ENCODE measurements around the gene ZFY.

Gene ZFY

DNA sequence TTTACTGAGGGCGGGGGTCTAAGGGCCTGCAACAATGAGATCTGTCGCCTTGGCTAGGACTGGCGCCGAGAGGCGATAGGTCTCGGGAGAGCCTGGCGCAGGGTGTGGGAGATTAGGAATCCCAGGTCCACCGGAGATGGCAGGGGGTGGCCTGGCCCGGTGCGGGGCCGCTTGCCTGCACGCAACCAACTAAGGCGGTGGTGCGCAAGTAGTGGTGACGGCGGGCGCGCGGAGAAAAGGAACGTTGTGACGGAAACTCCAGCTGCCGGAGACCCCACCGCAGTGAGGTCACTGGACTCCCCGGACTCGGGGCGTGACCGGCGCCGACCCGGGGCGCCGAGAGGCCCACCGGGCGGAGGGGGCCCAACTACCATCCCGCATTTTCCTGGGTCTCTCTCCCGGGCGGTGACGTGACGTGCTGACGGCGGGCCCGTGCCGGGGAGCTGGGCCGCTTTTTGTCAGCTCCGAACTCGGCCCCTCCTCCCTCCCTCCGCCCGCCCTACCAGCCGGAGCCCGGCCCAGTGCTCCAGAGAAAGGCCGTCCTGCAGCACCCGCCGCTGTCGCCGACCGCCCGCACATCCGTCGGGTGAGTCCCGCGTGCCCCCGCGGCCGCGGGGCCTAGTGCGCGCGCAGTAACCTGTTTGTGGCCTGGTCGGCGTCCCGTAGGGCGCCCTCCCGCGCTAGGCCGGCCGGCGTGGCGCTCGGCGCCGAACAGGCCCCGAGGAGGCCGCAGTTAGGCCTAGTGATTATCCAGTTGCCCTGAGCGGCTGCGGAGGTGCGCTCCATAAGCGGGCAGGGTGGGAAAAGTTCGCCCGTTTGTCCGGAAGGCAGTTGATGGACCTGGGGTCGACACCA is at the start of gene ZFY:
ZFY (plus strand) TSS at position 521 of the 855 bp plus-strand sequence. CDS start 18,556 bp downstream, outside the sequence.
- DNase-seq, result no peak

DNA sequence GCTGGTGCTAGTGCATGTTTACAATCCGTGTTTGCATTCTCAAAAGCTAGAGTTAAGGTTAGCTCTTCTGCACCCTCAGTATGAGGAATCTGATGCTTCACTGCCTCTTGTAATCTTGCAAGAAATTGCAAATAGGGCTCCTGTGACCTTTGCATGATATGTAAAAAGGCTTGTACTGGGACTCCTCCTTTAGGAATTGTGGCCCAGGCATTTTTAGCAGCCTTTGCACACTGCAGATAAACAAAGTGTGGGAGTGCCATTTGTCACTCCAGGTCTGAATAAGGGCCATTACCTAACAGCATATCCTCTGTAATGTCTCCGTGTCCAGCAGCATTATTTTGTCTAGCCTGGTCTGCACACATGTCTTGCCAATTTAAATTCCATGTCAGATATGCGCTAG is 49.3 kb upstream of the ZFY start:
- DNase-seq, result no peak

DNA sequence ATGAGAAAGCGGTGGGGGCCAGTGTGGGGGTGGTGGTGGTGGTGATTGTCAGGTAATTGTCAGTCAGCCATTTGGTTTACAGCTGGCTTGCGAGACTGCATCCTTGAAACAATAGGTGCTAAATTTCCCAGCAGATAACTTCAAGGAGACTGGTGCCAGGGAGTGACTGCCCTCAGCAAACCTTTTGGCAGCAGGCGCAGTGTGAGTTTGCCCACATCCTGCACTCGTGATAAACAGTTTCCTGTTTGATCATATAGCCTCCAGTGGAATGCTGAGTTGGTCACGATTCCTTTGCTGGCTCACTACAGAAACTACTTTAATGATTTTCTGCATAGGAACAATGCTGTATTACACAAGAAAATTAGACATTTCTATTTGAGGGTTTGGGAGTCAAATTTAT is 47.8 kb upstream of the ZFY start:
- DNase-seq, result no peak

DNA sequence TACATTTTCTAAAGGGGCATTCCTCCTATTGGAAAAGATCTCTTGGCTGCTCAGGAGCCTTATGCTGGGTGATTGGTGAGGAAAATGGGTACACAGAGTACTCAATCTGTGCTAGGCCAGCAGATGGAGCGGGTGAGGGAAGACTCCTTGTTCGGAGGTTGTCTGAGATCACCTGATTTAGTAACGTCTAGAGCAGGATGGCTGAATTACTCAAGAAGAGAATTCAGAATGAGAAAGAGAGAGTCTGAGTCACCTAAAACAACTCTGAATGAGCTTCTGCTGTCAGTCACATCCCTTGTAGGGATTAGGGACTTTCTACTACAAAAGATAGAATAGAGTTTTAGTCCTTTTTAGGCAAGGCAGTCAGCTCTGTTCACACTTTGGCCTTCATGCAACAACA is 47.2 kb upstream of the ZFY start:
- DNase-seq, result no peak

DNA sequence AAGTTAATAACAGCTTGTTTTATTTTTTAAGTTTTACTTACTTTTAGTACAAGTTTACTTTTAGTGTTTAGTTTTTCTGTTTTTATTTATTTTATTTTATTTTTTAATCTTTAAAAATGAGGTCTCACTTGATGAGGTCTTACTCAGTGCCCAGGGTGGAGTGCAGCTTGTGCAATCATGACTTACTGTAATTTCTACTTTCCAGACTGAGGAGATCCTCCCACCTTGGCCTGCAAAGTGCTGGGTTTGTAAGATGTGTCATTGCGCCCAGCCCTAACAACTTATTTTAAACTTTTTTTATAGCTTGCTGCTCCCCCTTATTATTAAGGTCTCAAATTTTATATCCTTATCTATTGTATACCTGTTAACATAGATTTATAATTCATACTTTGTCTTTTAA is 41.7 kb upstream of the ZFY start:
- DNase-seq, result no peak

DNA sequence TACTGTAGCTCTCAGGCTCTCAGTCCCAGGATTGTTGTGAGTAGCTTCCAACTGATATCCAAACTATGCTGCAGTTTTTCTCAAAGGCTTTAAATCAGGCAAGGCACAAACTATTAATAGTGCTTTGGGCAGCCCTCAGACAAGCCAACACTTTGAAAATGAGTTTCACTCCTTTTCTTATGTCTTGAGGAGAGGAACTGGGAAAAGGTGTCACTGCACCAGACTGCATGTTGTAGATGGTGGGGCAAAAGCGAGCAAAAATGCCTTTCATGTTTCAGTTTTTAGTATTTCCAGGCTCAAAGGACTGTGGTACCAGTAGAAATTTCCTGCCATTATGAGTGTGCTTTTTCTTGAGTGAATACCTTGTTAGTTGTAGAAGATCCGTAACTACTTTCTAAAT is 39.1 kb upstream of the ZFY start:
- DNase-seq, result no peak

DNA sequence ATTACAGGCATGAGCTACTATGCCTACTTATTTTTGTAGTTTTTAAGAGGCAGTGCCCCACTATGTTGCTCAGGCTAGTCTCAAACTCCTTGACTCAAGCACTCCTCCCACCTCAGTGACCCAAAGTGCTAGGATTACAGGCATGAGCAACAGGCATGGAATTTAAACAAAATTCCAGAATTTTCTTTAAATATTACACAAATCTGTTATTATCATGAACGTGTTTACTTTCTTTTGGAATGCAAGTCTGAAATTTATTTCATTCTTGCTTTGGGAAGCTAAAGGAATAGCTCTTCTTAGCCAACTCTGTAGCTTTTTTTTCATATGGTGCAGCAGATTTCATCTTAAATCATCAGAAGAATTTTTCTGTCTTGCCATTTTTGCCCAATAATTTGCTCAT is 27.8 kb upstream of the ZFY start:
- no peak for DNase-seq

DNA sequence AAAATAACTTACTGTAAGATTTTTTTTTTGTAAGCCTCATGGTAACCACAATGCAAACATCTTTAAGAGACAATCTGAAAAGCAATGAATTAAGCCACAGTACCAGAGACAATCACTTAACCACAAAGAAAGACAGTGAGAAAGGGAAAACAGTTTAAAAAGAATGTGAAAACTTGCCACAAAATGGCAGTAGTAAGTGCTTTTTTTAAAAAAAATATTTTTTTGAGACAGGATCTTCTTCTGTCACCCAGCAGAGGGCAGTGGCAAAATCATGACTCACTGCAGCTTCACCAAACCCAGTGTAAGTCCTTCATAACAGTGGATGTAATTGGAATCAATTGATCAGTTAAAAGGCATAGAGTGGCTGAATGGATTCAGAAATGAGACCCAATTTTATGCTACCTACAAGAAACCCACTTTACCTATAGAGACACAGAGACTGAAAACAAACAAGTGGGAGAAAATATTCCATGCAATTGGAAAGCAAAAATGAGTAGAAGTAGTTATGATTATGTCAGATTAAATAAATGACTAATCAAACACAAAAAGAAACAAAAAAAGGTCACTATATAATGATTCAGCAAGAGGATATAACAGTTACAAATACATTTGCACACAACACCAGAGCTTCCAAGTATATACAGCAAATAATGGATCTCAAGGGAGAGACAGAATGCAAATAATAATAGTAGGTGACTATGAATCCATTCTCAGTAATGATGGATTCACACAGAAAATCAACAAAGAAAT is 21.9 kb upstream of the ZFY start:
- no peak for DNase-seq

DNA sequence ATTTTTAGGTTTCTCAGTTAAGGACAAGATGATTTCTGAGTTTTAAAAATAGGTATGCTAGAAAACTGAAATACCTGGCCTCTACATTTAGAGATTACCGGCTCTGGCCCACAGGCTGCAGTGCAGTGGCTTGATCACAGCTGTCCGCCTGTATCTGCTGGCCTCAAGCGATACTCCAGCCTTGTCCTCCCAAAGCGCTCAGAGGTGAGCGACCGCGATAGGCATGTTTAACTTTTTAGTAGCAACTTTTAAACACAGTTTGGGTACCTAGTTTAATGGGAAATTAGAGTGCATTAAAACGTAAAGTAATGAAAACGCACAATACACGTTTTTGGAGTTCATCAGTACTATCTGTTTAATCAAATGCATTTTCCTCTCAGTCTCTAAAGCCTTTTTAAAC is 1.1 kb upstream of the ZFY start:
- DNase-seq, result no peak

DNA sequence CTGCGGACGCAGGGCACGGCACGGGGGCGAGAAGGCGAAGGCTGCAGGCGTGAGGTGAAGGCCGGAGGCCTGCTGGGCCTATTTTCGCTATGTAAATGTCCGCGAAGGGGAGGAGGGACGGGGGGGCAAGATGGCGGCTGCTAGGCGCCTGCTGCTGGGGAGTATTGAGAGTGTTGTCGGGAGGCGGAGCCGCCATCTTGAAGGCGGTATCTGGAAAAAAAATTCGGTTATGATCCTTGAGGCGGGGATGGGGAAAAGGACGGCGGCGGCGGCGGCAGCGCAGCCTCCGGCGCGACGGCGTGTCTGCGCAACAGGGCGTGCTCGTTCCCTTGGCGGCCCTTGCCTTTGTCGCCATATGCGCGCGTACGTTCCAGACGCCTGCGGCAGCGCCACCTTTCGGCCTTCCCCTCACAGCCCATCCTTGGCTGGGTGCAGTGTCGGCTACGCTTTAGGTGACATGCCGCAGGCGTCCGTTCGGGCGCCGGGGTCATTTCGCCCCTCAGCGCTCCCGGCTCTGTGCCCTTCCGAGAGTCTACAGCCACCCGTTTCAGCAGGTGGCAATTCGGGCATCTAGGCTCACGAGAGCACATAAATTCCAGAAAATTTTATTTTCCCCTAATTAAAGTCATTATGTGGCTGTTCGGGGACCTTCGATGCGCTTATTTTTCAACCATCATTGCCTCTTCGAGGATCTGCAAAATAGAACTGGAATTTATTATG is 695 bp downstream of the ZFY start:
- no peak for DNase-seq

DNA sequence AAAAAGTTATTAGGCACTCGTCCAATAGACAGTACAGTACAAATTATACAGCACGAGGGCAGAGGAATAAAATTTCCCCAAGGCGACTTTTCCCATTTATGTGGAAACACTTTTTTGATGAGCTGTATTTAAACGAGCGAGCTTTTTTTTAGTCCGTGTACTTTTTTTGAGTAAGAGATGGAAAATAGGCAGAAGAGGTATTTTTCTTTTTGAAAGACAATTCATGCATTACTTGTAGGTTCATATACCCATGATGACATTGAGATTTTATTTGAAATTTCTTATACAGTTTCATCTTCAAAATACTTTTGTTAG is 1.2 kb downstream of the ZFY start:
- DNase-seq, result no peak

DNA sequence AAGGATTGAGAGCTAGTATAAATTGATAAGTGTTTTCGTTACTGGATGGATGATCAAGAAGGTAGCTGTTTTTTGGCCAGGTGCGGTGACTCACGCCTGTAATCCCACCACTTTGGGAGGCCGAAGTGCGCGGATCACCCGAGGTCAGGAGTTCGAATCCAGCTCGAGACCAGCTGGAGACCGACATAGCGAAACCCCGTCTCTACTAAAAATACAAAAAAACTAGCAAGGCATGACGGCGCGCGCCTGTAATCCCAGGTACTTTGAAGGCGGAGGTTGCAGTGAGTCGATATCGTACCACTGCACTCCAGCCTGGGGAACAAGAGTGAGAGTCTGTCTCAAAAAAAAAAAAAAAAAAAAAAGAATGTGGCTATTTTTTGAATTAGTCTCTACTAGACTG is 2.0 kb downstream of the ZFY start:
- DNase-seq, result no peak

DNA sequence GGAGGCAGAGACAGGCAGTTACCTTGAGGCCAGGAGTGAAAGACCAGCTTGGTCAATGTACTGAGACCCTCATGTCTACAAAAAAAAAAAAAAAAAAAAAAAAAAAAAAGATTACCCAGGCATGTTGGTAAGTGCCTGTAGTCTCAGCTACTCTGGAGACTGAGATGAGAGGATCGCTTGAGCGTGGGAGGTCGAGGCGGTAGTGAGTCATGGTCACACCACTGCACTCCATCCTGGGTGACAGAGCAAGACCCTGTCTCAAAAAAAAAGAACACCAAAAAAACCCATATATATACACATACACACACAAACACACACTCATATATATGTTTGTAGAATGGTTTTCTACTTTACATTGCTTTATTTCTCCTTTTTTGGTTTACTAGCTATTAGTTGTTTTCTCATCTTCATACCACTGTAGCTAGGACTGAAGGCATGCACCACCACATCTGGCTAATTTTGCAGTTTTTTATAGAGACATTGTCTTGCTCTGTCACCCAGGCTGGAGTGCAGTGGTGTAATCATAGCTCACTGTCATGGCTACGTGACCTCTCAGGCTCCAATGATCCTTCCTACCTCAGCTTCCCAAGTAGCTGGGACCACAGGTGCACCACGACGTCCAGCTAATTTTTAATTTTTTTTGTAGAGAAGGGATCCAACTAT is 14.5 kb downstream of the ZFY start:
- DNase-seq, result no peak

DNA sequence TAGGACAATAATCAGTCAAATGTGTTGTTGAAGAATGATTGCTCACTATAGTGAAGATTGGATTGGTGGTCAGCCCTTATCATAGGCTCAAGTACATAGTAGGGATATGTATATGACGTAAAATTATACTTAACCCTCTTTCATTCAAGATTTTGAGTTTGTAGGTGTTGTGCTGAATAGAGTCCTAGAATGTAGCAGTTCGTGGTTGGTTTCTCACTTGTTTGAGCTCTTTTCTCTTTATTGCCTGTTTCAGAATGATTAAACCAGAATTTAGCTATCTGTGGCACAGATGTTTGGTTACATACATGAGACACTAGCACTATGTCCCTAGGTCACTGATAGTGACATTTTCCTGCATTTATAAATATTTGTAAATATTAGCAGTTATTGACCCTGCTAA is 15.5 kb downstream of the ZFY start:
- no peak for DNase-seq

DNA sequence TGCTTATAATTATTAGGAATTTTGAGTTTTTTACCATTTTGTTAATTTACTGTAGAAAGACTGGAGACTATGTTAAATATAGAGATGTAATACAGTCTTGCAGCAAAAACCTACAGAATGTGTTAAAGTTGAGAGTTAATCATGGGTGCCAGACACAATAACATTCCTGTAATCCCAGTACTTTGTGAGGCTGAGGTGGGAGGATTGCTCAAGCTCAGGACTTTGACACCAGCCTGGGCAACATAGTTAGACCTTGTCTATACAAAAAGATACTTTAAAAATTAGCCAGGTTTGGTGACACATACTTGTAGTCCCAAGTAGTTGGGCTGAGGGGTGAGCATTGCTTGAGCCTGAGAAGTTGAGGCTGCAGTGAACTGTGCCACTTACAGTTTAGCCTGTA is 17.7 kb downstream of the ZFY start:
- no peak for DNase-seq

DNA sequence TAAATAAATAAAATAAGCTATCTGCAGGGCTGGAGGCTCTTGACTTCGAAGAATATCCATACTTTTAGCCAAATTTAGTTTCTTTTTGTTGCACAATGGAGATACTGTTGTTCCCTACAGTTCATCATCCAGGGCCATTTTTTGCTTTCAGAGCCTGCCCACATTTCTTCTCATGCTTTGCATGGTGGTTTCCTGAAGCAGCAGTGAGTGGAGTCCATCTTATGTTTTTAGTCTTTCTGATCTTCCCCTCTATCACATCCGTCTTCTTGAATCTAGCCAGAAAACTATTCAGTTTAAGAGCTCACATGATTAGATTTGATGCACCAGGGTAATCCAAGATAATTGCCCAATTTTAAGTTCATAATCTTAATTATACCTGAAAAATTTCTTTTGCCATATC is 19.6 kb downstream of the ZFY start:
- DNase-seq, result no peak

DNA sequence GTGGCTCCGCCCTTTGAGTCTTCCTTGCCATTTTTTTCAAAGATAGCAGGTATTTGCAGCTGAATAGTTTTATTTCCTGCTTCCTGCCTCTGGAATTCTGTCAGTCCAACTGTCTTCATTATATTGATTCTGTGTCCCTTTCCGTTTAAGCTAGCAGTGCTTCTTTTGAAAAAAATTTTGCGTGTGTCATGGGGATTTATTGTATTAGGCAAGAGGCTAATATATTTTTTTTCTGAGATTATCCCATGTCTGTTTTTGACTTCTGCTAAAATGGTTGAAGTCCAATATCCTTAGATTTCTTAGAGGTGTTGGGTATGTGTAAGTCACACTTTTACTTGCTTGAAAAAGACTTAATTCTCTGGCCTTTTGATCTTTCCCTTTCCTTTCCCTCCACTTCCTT is 20.4 kb downstream of the ZFY start:
- no peak for DNase-seq

DNA sequence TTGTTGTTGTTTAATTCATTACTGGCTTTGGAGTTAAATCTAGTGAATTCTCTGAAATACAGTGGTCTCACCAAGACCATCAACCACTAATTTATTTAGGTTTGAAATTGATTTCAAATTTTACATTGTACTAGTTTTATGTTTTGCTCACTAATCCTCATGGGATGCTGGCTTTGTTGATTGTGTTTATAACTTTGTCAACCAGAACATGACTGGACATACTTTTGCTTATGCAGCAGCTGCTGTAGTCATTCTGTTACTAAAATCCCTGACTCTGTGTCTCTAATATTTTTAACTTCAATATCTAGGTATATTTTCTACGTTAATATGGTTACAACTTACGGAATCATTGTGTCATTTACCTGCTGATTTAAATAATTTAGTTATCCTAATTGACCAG is 26.9 kb downstream of the ZFY start:
- DNase-seq, result no peak

DNA sequence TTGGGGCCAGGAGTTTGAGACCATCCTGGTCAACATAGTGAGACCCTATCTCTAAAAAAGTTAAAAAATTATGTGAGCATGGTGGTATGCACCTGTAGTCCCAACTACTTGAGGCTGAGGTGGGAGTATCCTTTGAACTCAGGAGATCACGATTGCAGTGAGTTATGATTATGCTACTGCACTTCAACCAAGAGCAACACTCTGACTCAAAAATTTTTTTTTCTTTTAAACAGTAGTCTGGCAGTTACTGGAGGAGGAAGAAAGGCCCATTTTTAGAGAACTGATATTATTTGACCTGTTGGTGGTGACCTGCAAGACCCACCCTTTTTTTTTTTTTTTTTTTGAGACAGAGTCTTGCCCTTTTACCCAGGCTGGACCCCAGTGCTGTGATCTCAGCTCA is 29.6 kb downstream of the ZFY start:
- DNase-seq, result no peak

DNA sequence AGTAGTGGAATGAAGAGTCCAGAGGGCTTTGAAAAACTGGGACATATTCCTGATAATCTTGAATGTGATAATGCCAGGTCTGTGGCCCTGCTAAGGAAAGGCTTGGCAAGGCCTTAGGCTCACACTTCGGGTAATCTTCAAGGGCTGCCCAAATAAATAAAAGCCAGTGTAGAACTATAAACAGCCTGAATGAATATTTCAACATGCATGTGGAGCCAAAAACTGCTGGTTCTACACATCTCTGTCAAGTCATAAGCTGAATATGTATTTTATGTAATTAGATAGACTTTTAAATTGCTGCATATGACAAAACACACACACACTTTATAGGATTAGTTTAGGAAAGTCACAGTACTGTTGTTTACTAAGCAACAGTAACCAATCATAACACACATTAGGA is 30.4 kb downstream of the ZFY start:
- DNase-seq, result no peak

DNA sequence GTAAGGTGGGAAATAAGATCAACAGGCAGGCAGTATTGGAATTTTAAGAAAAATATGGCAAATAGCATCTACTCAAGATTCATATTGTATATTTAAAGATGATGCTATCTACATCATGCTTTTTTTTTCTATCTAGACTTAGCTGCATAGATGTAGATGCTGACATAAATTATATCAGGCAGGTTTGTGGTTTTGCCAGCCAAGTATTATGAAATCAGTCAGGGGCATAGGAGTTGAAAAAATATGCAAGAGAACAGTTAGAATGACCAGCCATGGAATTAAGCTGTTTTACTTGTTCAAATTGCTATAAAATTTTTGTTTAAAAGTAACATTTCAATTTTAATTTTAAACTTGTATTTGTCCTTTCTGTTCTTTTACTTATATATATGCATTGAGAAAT is 34.4 kb downstream of the ZFY start:
- DNase-seq, result no peak

DNA sequence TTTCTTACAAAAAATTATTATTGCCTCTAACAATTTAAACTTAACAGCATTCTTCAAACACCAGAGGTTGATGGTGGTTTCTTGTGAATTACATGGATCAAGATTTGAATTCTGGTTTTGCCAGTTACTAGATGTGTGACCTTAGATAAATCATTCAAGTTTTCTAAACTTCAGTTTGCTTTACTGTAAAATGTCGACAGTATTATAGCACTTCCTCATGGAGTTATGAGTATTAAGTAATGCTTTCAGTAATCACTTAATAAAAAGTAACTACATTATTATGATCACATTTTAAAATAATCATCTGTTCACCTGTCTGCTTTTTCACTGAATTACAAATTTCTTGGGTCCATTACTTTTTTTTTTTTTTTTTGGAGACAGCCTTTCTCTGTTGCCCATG is 37.5 kb downstream of the ZFY start:
- DNase-seq, result no peak

DNA sequence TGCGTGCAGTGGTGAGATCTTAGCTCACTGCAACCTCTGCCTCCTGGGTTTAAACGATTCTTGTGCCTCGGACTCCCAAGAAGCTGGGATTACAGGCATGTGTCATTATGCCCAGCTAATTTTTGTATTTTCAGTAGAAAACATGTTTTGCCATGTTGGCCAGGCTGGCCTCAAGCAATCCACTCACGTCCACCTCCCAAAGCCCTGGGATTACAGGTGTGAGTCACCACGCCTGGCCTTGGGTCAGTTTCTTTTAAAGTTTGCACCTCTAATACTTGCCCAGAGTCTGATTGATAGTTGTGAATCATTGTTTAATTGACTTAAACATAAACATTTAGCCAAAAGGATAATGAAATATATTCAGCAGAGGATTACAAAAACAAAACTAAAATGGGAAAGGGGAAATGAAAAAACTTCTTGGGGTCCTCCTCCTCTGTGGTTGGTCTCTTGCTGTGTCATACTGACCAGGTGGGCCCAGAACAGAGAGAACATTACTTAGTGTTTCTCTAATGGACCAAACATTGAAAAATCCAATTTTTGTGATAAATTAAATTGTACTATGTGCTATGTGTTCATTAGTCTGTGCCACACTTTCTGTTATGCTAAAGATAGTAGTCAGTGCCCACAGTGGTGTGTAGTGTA is 38.0 kb downstream of the ZFY start:
- no peak for DNase-seq

Measured in NCI-H2227 treated with DMSO at 0.1 percent for 48 hours (cell line).